Measurements from ENCODE around the gene AGBL4. TPM values are rescaled to one million over a fixed set of nuclear protein-coding genes. Genes with fewer than 3 reads are reported as not detected.

AGBL4 gene
- total RNA-seq, 1 experiment from 2014 or later: 0.33 TPM

- Histone ChIP-seq H4K20me1 (ENCODE audit: low read length) (no peaks in the 10 kb centered on the region), H3K36me3 (ENCODE audit: low read depth, low read length) (no peaks in the 10 kb centered on the region), H3K27me3 (ENCODE audit: low read length) (peaks cover 36% of the 10 kb centered on the region), H3K9ac (ENCODE audit: low read length) (no peak overlapping the region), H3K4me3 (ENCODE audit: low read length) (no peak overlapping the region), H2AFZ (ENCODE audit: low read length) (no peak overlapping the region), H3K4me1 (ENCODE audit: insufficient read depth, low read length) (no peaks in the 10 kb centered on the region), H3F3A (ENCODE audit: low read length, unreplicated experiment) (no peaks in the 10 kb centered on the region), H3K27ac (ENCODE audit: low read length) (no peak overlapping the region), H3K9me3 (ENCODE audit: low read length) (no peaks in the 10 kb centered on the region), H3K4me2 (ENCODE audit: low read length) (no peak overlapping the region), H3K9me2 (replicated peaks; ENCODE audit: low read length) (no peaks in the 10 kb centered on the region), H3K79me2 (ENCODE audit: low read length) (no peaks in the 10 kb centered on the region)
- ChIA-PET CTCF (no interaction called here), POLR2A (ENCODE audit: unreplicated experiment) (no interaction called here)
- intact Hi-C loops (cut with micrococcal nuclease): no loop called here
- TF ChIP-seq EZH2 (IDR thresholded peaks at IDR 0.05; ENCODE audit: low read length, unreplicated experiment) (no peak), CTCF (conservative IDR thresholded peaks at IDR 0.05; ENCODE audit: low read depth, low read length) (no peak), EZH2phosphoT487 (IDR thresholded peaks at IDR 0.05; ENCODE audit: borderline replicate concordance, low read length) (no peak)
- ATAC-seq: no peak
- no peak for DNase-seq
- no TSS peak for BruUV-seq (replicated peaks)
These were observed 1364.0 kb downstream of the AGBL4 start for GRCh38 chr1:48659801-48660200.

DNA sequence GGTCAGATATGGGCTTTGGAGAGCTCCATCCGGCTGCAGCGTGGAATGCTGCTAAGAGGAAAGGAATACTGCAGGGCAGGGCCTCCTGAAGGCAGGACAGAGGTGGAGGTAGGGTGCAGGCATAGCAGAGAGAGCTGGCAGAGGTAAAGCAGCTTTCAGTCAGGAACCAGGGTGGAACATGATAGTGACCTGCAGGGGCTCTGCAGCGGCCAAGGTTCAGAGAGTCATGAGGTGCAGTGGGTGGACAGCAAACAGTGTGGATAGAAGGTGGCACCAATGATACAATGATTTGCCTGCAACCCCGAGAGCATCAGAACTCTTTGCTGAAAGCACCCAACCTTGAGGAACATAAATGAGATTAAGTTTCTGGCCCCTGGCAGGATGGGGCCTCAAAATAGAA is 1366.3 kb downstream of the AGBL4 start:
- peaks cover 33% of the 10 kb centered on the region for H3K27me3 ChIP-seq (ENCODE audit: low read length)
- H4K20me1 ChIP-seq (ENCODE audit: low read length): no peaks in the 10 kb centered on the region
- no peak for ATAC-seq
- no TSS peak for BruUV-seq (replicated peaks)
- no peak overlapping the region for H3K4me2 ChIP-seq (ENCODE audit: low read length)
- intact Hi-C loops (cut with micrococcal nuclease): no loop called here
- H3K9ac ChIP-seq (ENCODE audit: low read length): no peak overlapping the region
- TF ChIP-seq EZH2 (IDR thresholded peaks at IDR 0.05; ENCODE audit: low read length, unreplicated experiment) (no peak), EZH2phosphoT487 (IDR thresholded peaks at IDR 0.05; ENCODE audit: borderline replicate concordance, low read length) (no peak), CTCF (conservative IDR thresholded peaks at IDR 0.05; ENCODE audit: low read depth, low read length) (no peak)
- H3K36me3 ChIP-seq (ENCODE audit: low read depth, low read length): no peaks in the 10 kb centered on the region
- no peaks in the 10 kb centered on the region for H3K9me3 ChIP-seq (ENCODE audit: low read length)
- no peaks in the 10 kb centered on the region for H3F3A ChIP-seq (ENCODE audit: low read length, unreplicated experiment)
- no peak overlapping the region for H2AFZ ChIP-seq (ENCODE audit: low read length)
- no peaks in the 10 kb centered on the region for H3K9me2 ChIP-seq (replicated peaks; ENCODE audit: low read length)
- ChIA-PET POLR2A (ENCODE audit: unreplicated experiment) (no interaction called here), CTCF (no interaction called here)
- no peaks in the 10 kb centered on the region for H3K79me2 ChIP-seq (ENCODE audit: low read length)
- no peaks in the 10 kb centered on the region for H3K4me1 ChIP-seq (ENCODE audit: insufficient read depth, low read length)
- no peak for DNase-seq
- H3K4me3 ChIP-seq (ENCODE audit: low read length): no peak overlapping the region
- H3K27ac ChIP-seq (ENCODE audit: low read length): no peak overlapping the region

DNA sequence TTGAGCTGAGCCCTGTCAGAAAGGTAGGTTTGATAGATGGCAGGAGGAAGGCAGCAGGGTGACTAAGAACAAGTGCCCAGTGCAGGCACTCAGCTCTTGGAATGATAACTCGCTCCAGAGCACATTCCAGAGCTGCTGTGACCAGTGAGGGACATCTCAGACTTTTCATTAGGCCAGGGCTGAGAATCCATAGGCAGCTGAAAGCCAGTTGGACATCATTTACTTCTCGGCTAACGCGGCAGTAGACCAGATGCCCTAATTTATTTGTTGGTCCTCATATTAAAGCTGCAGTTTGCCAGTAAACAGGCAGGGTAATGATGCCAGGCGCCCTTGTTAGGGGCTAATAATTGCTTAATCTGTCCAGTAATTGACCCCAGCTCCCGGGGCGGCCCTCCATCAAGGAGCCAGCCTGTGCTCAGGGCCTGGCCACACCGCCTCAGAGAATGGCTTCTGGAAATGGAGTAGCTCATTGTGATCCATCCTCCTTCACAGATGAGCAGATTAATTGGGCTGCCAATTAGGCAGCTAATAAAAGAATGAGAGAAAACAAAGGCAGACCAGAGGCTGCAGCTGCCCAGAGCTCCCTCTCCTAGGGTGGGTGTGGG is 1369.0 kb downstream of the AGBL4 start:
- H3F3A ChIP-seq (ENCODE audit: low read length, unreplicated experiment): no peaks in the 10 kb centered on the region
- BruUV-seq (replicated peaks): no TSS peak
- H3K79me2 ChIP-seq (ENCODE audit: low read length): no peaks in the 10 kb centered on the region
- no peaks in the 10 kb centered on the region for H3K4me1 ChIP-seq (ENCODE audit: insufficient read depth, low read length)
- no peaks in the 10 kb centered on the region for H3K36me3 ChIP-seq (ENCODE audit: low read depth, low read length)
- H3K27me3 ChIP-seq (ENCODE audit: low read length): peaks cover 55% of the 10 kb centered on the region
- CTCF ChIA-PET: no interaction called here
- ATAC-seq: no peak
- H3K27ac ChIP-seq (ENCODE audit: low read length): no peak overlapping the region
- no peak overlapping the region for H3K9ac ChIP-seq (ENCODE audit: low read length)
- POLR2A ChIA-PET (ENCODE audit: unreplicated experiment): no interaction called here
- H3K4me2 ChIP-seq (ENCODE audit: low read length): no peak overlapping the region
- no peak for TF ChIP-seq CTCF (conservative IDR thresholded peaks at IDR 0.05; ENCODE audit: low read depth, low read length)
- TF ChIP-seq EZH2 (IDR thresholded peaks at IDR 0.05; ENCODE audit: low read length, unreplicated experiment): no peak
- no peak for TF ChIP-seq EZH2phosphoT487 (IDR thresholded peaks at IDR 0.05; ENCODE audit: borderline replicate concordance, low read length)
- H2AFZ ChIP-seq (ENCODE audit: low read length): no peak overlapping the region
- H3K4me3 ChIP-seq (ENCODE audit: low read length): no peak overlapping the region
- H3K9me3 ChIP-seq (ENCODE audit: low read length): no peaks in the 10 kb centered on the region
- H3K9me2 ChIP-seq (replicated peaks; ENCODE audit: low read length): no peaks in the 10 kb centered on the region
- no peak for DNase-seq
- intact Hi-C loops (cut with micrococcal nuclease): no loop called here
- no peaks in the 10 kb centered on the region for H4K20me1 ChIP-seq (ENCODE audit: low read length)
